GM19455 (cell line): ENCODE data around the gene HSPB2.
"Not testable (repeated sequence)": the region's sequence is repeated elsewhere in the genome, so short reads cannot be mapped to it uniquely, and the experiment has no call there.

Experiments
- ATAC-seq: cut with Tn5 transposase; IDR thresholded peaks from one replicate; pipeline ENCODE4 v1.9.1; 2021; ENCODE audit not compliant: unreplicated experiment

HSPB2 gene

DNA sequence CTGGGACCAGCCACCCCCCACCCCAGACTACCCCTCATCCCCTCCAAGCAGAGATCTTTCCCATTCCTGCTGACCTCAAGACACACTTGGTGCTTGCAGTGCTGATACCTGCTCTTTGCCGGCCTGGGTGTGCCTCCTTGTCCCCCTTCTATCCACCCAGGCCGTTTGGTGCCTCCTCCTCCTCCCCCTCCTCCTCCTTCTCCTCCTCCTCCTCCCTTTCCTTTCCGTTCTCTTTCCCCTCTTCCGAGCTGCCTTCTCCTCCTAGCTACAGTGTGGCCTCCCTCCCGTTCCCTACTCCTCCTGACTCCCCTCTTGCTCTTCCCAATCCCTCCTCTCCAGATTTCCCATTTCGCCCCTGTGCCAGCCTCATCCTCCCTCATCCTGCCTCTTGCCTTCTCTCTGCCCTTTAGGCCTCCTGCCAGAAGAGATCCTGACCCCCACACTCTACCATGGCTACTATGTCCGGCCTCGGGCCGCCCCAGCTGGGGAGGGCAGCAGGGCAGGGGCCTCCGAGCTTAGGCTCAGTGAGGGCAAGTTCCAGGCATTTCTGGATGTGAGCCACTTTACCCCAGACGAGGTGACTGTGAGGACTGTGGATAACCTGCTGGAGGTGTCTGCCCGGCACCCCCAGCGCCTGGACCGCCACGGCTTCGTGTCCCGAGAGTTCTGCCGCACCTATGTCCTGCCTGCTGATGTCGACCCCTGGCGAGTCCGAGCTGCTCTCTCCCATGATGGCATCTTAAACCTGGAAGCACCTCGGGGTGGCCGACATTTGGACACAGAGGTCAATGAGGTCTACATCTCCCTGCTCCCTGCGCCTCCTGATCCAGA, 712 bp downstream of the HSPB2 start:
- ATAC-seq, result no peak

- ATAC-seq, result no peak
Observed at GRCh38 chr11:111913997-111914396, 1.5 kb downstream of the HSPB2 start.

- ATAC-seq, result no peak
Observed at GRCh38 chr11:111916768-111917167, 4.2 kb downstream of the HSPB2 start.

- ATAC-seq, result no peak
Observed at GRCh38 chr11:111917312-111917711, 4.8 kb downstream of the HSPB2 start.

DNA sequence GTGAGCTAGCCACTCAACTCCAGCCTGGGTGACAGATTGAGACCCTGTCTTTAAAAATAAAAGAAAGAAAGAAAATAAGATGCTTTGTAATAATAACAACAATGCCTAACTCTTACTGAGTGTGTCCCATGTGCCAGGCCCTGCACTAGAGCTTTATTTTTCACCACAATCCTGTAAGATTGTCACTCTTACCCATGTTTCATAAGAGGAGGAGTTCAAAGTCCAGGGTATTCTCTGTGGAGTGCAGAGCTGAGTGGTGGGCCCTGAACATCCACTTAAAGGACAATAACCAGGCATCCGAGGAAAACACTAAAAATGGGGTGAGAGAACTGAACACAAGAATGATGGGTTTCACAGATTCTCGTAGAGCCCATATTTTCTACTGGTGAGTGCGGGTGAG, 5.3 kb downstream of the HSPB2 start:
- no peak for ATAC-seq

DNA sequence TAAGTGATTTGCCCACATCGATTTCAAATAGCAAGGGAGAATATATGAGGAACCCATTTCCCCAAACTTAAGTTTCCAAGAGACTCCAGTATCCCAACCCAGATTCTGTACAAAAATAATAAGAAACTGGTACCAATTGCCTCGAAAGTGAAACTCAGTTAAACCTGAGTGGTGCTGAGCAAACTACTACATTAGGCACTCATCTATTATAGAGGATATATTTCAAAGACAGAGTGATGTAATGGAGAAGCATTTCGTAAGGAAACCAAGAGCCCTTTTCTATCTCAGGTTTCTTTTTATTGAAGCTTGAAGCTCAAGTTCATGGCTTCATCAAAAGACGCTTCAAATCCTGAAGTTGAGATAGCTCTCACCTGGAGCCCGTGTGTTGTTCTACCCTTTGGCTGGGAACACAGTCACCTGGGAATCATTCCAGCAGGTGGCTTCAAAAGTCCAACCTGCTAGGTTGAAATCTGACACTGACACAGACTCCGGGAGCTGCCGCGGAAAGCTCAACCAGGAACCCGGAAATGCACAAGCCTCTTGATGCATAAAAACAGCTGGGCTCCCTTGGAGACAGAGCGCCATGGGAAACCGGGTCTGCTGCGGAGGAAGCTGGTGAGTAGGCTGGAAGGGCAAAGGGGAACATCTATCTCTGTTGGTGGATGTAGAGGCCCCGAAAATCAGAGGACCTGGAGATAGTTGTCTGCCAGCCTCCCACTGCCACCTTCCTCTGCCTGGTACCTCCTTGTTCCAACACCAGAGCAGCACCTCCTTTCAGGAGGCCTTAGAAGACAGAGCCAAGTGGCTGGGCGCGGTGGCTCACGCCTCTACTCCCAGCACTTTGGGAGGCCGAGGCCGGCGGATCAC, 6.1 kb downstream of the HSPB2 start, which contains the start of gene C11orf52:
C11orf52 (plus strand) TSS at position 524 of the 867 bp plus-strand sequence; CDS start at position 584, 60 bp downstream.
- ATAC-seq, result no peak

DNA sequence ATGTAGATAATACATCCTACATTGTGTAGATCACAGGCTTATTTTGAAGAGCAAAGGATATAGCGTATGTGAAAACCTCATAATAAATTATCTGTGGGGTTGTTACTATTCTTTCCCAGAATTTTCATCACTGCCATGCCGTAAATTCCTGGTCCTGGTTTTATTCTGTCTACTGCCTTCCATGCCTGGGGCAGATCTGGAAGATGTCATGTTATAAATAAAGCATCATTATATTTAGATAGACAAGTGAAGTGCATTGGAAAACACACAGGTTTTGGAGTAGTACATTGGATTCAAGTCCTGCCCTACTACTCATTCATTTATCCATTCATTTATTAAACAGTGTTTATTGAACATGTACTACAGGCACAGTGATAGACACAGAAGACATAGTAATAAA, 8.4 kb downstream of the HSPB2 start:
- ATAC-seq, result no peak

DNA sequence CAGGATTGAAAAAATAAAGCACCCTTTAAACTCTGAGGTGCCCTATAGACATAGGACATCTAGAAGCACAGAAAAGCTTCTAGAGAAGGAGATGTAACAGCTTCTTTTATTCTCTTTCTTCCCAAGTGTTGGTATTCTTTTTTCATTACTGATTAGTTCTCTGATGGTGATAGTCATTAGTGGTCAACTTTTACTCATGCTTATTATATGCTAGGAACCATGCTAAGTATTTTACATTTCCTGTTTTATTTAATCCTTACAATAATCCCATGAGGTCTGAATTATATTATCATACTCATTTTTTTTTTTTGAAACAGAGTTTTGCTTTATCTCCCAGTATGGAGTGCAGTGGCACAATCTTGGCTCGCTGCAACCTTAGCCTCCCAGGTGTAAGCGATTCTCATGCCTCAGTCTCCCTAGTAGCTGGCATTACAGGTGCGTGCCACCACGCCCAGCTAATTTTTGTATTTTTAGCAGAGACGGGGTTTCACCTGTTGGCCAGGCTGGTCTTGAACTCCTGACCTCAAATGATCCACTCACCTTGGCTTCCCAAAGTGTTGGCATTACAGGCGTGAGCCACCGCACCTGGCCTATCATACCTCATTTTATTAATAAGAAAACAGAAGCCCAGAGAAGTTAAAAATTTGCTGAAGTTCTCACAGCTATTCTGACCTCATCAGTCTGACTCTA, 9.2 kb downstream of the HSPB2 start:
- ATAC-seq, result no peak

- ATAC-seq, result no peak
Observed at GRCh38 chr11:111922803-111923202, 10.3 kb downstream of the HSPB2 start.

GRCh38 chr11:111923351-111923788, 10.8 kb downstream of the HSPB2 start:
- ATAC-seq, result no peak

DNA sequence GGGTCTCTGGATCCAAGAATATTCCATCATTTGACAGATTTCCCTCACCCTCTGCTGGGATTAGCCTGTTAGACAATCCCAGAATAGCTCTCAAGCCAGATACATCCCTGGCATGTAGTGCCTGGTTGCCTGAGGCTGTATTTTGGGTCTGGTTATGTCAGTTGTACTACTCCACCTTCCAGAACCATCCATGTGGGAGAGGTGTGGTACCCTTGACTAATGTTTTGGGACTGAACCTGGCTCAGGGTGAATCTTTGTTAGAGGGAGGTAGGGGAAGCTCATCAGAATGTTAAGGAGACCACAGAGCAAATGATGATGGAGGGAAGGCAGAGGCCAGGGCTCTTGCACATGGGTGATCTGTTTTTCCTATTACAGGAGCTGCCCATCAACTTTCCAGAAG, 11.4 kb downstream of the HSPB2 start:
- ATAC-seq, result no peak

DNA sequence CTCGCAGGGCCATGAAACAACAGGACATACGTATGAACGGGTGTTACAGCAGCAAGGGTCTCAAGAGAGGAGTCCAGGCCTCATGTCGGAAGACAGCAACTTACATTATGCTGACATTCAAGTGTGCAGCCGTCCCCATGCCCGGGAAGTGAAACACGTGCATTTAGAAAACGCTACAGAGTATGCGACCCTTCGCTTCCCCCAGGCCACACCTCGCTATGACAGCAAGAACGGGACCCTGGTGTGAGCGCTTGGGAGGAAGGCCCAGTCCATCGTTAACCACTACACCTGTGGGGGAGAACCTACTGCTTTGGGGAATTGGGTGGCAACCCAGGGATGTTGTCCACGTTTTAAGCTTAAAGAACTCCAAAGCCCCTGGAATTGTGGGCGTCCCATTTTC, 13.4 kb downstream of the HSPB2 start:
- ATAC-seq, result no peak

DNA sequence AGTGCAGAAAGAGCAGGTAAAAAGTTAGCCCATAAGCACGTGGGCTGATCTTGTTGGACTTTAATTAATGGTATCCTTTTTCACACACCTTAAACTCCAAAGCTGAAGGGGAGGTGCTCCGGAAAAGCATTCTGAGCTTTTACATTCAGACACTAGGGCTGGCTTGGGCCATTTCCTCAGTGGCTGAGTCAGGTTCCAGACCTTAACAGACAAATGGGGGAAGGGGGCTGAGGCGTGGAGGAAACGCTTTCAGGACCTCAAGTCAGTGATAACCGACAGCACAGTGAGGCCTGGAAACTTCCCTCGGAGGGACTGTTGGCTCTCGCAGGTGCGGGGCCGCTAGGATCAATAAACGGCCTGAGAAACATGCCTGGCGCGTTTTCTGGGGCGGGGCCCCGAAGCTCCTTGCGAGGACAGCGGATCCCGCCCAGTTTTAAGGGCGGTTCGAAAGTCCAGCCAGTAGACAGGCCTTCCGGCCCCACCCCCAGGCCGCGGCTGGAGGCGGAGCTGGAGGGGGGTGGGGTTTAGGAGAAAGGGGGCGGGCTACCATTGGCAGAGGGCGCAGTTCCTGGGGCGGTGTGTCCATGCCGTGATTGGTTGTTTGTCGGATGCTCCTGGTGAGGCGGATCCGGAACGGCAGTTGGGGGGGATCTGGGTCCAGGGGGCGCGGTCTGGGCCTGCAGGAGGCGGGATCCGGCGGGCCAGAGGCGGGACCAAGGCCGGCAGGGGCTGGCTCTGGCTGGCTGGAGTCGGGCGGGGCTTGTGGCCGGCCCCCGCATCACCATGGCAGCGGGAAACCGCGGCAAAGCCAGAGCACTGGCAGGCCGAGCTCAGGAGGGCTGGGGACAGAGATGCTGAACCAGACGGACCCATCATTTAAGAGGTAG, 14.2 kb downstream of the HSPB2 start:
- peak; percentile 93 for ATAC-seq

GRCh38 chr11:111930472-111930871, 17.9 kb downstream of the HSPB2 start:
- ATAC-seq, result no peak

GRCh38 chr11:111932611-111932950, 20.0 kb downstream of the HSPB2 start:
- no peak for ATAC-seq

GRCh38 chr11:111933176-111933575, 20.6 kb downstream of the HSPB2 start:
- not testable (repeated sequence) for ATAC-seq

- ATAC-seq, result no peak
Observed at GRCh38 chr11:111933872-111934271, 21.3 kb downstream of the HSPB2 start.

DNA sequence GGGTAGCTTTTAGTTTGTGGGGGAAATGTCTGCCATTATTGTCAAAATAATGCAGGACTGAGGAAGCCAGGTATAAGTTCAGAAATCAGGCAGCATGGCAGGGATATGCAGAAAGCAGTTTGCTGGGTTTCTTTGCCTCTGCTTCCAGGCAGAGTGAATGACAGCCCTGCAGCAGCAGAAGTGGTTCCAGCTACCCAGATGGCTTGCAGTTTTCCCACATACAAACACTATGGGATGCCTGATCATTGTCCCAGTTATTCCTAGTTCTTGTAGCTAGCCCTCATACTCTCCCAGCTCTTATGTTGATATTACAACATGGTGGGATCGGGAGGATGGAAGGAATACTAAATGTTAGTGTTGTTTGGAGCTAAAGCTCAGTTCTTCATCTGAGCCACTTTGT, 21.8 kb downstream of the HSPB2 start:
- ATAC-seq, result no peak

DNA sequence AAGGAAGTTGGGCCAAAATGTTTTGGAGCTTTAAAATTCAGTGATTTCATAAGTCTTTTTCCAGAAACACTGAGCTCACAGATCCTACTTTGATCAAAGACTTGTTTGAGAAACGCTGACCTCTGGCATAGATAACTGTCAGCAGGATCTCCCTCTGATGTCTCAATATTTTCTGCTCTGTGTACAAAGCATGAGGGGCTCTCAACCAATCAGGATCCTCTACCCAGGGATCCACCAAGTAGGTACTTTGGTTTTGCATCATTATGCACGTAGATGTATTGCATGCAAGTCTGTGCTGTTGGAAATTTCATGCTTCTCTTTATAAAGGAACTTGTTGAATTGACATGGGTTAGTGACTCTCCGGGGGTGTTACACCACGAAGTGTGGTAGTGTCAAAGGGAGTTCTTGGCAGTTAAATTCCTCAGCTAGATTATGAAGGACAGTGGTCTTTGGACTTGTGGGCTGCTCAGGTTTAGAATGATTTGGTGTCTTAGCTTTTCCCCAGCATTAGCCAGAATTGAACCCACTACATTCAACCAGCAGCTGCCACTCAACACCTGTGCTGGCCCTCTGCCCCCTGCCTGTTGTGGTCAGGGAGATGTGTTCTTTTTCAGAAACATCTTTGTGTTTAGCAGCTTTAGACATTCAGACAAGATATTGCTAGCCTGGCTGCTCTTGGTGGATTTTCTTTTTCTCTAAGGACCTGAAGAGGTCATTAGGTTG, 22.9 kb downstream of the HSPB2 start:
- no peak for ATAC-seq

DNA sequence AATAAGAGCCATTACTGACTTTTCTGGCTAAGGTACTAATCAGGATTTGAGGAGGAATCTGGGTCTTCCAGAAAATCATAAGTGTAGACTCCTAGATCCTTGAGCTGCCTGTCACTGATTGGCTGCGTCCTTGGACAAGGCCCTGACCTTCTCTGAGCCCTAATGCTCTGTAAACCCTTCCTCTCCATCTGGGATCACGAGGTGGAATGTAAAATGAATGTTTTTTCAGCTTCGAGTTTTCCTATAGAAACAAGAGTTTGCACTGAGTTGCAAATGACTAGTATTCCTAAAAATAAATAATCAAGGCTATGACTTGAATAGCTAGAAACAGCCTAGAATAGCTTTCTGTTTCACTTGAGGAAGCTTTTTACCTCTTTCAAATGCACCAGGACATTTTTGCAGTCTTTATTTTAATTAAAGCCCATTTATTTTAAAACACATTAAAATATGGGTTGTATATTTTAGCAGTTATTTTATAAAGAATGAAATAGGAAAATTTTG, 23.6 kb downstream of the HSPB2 start:
- ATAC-seq, result no peak
